Vagina (tissue), 2 donors: ENCODE measurements around the gene SMG9. TPM values are rescaled to one million over a fixed set of nuclear protein-coding genes. Genes with fewer than 3 reads are reported as not detected.

Experiments used
- DNase-seq, 2 donors: peaks; one replicate each; pipeline ENCODE4 v3.0.0-alpha.2; 2017; ENCODE audit errors: extremely low spot score in 2 of 2
- H3K27ac ChIP-seq: fragments of 200-600 bp; sonication (generic); one replicate; pipeline ENCODE4 v1.5.1; 2019
- H3K27me3 ChIP-seq: fragments of 200-600 bp; sonication (generic); one replicate; pipeline ENCODE4 v1.5.1; 2019
- H3K36me3 ChIP-seq, 2 donors: fragments of 200-600 bp; sonication (generic); one replicate each; pipeline ENCODE4 v1.5.1; 2017 to 2019
- H3K4me1 ChIP-seq: fragments of 200-600 bp; sonication (generic); one replicate; pipeline ENCODE4 v1.5.1; 2019
- H3K4me3 ChIP-seq, 2 donors: fragments of 200-600 bp; sonication (generic); 1 replicate in 1 of 2; 2 replicates in 1 of 2; pipeline ENCODE4 v1.5.1; 2016 to 2019
- H3K9me3 ChIP-seq: fragments of 200-600 bp; sonication (generic); one replicate; pipeline ENCODE4 v1.5.1; 2019
- CTCF ChIP-seq, 3 experiments: fragments of 450-650 bp in 2 of 3; fragments of 200-600 bp in 1 of 3; sonication (generic) in 1 of 3; IDR thresholded peaks; one replicate each; pipeline ENCODE4 v1.5.1; 2017 to 2019; ENCODE audit warnings: antibody characterized with exemption in 3 of 3, mild to moderate bottlenecking in 2 of 3, moderate library complexity in 2 of 3
- POLR2A ChIP-seq, 2 donors: fragments of 450-650 bp; IDR thresholded peaks; one replicate each; pipeline ENCODE4 v1.6.1; 2017; ENCODE audit warnings: antibody characterized with exemption in 2 of 2, mild to moderate bottlenecking in 2 of 2, moderate library complexity in 2 of 2
- POLR2AphosphoS5 ChIP-seq, 2 donors: sonication (generic); formaldehyde crosslinking; IDR thresholded peaks; one replicate each; pipeline ENCODE4 v1.9.0; 2017; ENCODE audit warnings: antibody characterized with exemption in 2 of 2, mild to moderate bottlenecking in 2 of 2, low read depth in 1 of 2; ENCODE audit not compliant: insufficient read depth in 1 of 2
- intact Hi-C: fragments of 100-400 bp; cut with DNase I; formaldehyde crosslinking; loops from one replicate; pipeline ENCODE4 v1.15.1; 2023
- total RNA-seq: library from RNA; depleted of rRNA; stranded (reverse); fragments of >200 nt; gene quantifications from one replicate; pipeline ENCODE4 v1.2.3, GENCODE V29; 2016

SMG9 gene
- total RNA-seq, 1 donor from 2014 or later: 56.5 TPM

DNA sequence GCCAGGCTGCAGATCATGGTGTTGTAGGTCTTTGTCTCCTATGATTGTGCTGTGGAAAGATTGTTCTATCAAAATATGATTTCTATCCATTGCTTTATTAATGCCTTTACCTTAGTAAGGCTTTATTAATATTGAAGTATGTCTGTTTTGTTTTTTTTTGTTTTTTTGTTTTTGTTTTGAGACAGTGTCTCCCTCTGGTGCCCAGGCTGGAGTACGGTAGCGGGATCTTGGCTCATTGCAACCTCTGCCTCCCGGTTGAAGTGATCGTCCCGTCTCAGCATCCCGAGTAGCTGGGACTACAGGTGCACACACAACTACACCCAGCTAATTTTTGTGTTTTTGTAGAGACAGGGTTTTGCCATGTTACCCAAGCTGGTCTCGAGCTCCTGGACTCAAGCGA is 31.2 kb downstream of the SMG9 start:
- Histone ChIP-seq H3K27me3 (no peaks in the 10 kb centered on the region), H3K9me3 (no peaks in the 10 kb centered on the region), H3K36me3 (peaks cover 0 to 2% of the 10 kb centered on the region in 2 donors), H3K4me1 (no peaks in the 10 kb centered on the region), H3K27ac (no peak overlapping the region), H3K4me3 (no peak overlapping the region)
- intact Hi-C loops: no loop called here
- TF ChIP-seq CTCF (IDR thresholded peaks at IDR 0.05) (no peak), POLR2A (IDR thresholded peaks at IDR 0.05) (no peak), POLR2AphosphoS5 (IDR thresholded peaks at IDR 0.05; ENCODE audit: insufficient read depth in 1 of 2, low read depth in 1 of 2) (no peak)
- no peak for DNase-seq

DNA sequence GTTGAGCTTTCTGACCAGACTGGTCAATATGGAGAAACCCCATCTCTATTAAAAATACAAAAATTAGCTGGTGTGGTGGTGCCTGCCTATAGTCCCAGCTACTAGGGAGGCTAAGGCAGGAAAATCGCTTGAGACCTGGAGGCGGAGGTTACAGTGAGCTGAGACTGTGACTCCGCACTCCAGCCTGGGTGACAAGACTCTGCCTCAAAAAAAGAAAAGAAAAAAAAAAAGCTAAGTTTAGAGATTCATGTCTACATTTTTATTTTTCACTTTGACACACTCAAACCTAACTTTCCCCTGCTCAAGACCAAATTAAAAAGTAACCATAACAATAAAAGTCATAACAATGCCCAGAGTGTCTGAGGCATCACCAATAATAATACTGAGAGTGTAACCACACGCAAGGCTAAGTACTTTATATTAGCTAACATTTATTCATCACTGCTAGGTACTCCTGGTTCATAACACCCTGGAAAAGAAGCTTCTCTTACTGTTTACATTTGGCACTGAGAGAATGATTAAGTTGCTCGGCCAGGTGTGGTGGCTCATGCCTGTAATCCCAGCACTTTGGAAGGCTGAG is 33.2 kb downstream of the SMG9 start:
- intact Hi-C loops: no loop called here
- H3K27me3 ChIP-seq: no peaks in the 10 kb centered on the region
- no peaks in the 10 kb centered on the region for H3K9me3 ChIP-seq
- no peak overlapping the region for H3K27ac ChIP-seq
- no peak for DNase-seq
- H3K36me3 ChIP-seq: no peaks in the 10 kb centered on the region
- H3K4me3 ChIP-seq: no peak overlapping the region
- TF ChIP-seq POLR2AphosphoS5 (IDR thresholded peaks at IDR 0.05; ENCODE audit: insufficient read depth in 1 of 2, low read depth in 1 of 2): no peak
- TF ChIP-seq POLR2A (IDR thresholded peaks at IDR 0.05): no peak
- H3K4me1 ChIP-seq: no peaks in the 10 kb centered on the region

DNA sequence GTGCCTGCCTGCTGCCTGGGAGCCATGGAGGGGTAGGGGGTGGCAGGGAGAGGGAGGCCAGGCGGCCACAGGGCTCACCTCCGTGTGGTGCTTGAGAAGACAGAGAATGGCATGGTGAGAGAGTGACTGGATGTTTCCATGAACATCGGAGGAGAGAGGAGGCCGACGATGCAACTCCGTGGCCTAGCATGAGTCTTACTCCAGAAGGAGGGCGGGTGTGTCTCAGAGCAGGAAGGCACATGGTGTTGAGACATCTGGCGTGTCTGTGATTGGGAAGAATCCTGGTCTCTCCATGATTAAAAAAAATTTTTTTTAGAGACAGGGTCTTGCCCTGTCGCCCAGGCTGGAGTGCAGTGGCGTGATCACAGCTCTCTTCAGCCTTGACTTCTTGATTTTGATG is 33.8 kb downstream of the SMG9 start:
- Histone ChIP-seq H3K36me3 (no peaks in the 10 kb centered on the region), H3K4me3 (no peak overlapping the region), H3K4me1 (no peaks in the 10 kb centered on the region), H3K9me3 (no peaks in the 10 kb centered on the region), H3K27me3 (no peaks in the 10 kb centered on the region), H3K27ac (no peak overlapping the region)
- intact Hi-C loops: no loop called here
- no peak for DNase-seq
- TF ChIP-seq POLR2AphosphoS5 (IDR thresholded peaks at IDR 0.05; ENCODE audit: insufficient read depth in 1 of 2, low read depth in 1 of 2) (no peak), POLR2A (IDR thresholded peaks at IDR 0.05) (no peak), CTCF (IDR thresholded peaks at IDR 0.05) (no peak)

GRCh38 chr19:43719918-43720317 is 34.8 kb downstream of the SMG9 start:
- Histone ChIP-seq H3K27me3 (no peaks in the 10 kb centered on the region), H3K27ac (no peak overlapping the region), H3K36me3 (no peaks in the 10 kb centered on the region), H3K4me1 (no peaks in the 10 kb centered on the region), H3K4me3 (no peak overlapping the region), H3K9me3 (no peaks in the 10 kb centered on the region)
- no peak for DNase-seq
- intact Hi-C loops: no loop called here
- TF ChIP-seq CTCF (IDR thresholded peaks at IDR 0.05) (no peak), POLR2AphosphoS5 (IDR thresholded peaks at IDR 0.05; ENCODE audit: insufficient read depth in 1 of 2, low read depth in 1 of 2) (no peak), POLR2A (IDR thresholded peaks at IDR 0.05) (no peak)

DNA sequence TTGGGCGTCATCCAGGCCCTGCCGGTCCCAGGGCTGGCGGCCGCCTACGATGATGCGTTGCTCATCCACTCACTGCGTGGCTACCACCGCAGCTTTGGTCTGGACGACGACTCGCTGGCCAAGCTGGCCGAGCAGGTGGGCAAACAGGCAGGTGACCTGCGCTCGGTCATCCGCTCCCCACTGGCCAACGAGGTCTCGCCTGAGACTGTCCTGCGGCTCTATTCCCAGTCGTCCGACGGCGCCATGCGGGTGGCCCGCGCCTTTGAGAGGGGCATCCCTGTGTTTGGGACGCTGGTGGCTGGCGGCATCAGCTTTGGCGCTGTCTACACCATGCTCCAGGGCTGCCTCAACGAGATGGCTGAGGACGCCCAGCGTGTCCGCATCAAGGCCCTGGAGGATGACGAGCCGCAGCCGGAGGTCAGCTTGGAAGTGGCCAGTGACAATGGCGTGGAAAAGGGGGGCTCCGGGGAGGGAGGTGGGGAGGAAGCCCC is 35.3 kb downstream of the SMG9 start:
- H3K27ac ChIP-seq: no peak overlapping the region
- no peaks in the 10 kb centered on the region for H3K27me3 ChIP-seq
- intact Hi-C loops: no loop called here
- no peak overlapping the region for H3K4me3 ChIP-seq
- H3K4me1 ChIP-seq: no peaks in the 10 kb centered on the region
- no peaks in the 10 kb centered on the region for H3K36me3 ChIP-seq
- DNase-seq: no peak
- H3K9me3 ChIP-seq: no peaks in the 10 kb centered on the region
- TF ChIP-seq POLR2AphosphoS5 (IDR thresholded peaks at IDR 0.05; ENCODE audit: insufficient read depth in 1 of 2, low read depth in 1 of 2): no peak
- no peak for TF ChIP-seq CTCF (IDR thresholded peaks at IDR 0.05)
- no peak for TF ChIP-seq POLR2A (IDR thresholded peaks at IDR 0.05)
